Measurements from ENCODE around the gene LPP. TPM values are rescaled to one million over a fixed set of nuclear protein-coding genes. Genes with fewer than 3 reads are reported as not detected.
"Not testable (repeated sequence)": the region's sequence is repeated elsewhere in the genome, so short reads cannot be mapped to it uniquely, and the experiment has no call there.

LPP gene
- total and polyA plus RNA-seq, 2 donors (not counting 1 experiment from before 2014, with no cell fraction given) = 7.6 to 81.7 TPM

DNA sequence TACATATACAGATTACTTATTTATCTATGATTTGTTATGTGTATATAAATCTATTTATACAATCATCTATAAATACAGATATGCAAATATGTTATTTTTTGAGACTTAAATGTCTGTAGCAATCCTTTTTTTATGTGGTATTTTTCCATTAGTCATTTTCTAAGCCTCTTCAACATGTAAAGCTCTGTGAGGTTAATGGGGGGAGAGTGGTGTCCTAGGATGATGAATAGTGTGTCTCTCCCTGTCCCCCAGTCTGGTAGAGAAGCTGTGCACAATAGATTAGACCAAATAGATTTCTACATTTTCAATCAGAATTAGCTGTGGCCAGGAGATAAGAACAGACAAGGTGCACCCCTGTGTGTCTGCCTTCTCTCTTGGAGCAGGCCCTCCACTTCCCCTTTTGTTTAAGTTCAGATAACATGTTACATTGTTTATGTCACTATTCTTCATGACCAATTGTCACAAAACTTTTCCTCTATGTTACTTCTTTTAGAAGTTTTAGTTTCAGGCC, 453.9 kb downstream of the LPP start:
- TF ChIP-seq EZH2 (IDR thresholded peaks at IDR 0.05; ENCODE audit: borderline replicate concordance, insufficient read depth, low read depth, low read length, poor library complexity, severe bottlenecking) = no peak
- TF ChIP-seq, protein P1, sequence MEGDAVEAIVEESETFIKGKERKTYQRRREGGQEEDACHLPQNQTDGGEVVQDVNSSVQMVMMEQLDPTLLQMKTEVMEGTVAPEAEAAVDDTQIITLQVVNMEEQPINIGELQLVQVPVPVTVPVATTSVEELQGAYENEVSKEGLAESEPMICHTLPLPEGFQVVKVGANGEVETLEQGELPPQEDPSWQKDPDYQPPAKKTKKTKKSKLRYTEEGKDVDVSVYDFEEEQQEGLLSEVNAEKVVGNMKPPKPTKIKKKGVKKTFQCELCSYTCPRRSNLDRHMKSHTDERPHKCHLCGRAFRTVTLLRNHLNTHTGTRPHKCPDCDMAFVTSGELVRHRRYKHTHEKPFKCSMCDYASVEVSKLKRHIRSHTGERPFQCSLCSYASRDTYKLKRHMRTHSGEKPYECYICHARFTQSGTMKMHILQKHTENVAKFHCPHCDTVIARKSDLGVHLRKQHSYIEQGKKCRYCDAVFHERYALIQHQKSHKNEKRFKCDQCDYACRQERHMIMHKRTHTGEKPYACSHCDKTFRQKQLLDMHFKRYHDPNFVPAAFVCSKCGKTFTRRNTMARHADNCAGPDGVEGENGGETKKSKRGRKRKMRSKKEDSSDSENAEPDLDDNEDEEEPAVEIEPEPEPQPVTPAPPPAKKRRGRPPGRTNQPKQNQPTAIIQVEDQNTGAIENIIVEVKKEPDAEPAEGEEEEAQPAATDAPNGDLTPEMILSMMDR (IDR thresholded peaks at IDR 0.05) = no peak
- H3K9me3 ChIP-seq (ENCODE audit: control extremely low read depth in 1 of 3, control insufficient read depth in 2 of 3, insufficient read depth in 1 of 3, low read length in 2 of 3) = peaks cover 0 to 7% (median 5%) of the 10 kb centered on the region in 3 donors
- no peaks in the 10 kb centered on the region for H3K27me3 ChIP-seq (replicated peaks in 1 of 4; ENCODE audit: control extremely low read depth in 1 of 4, control insufficient read depth in 3 of 4, insufficient read depth in 4 of 4, low read length in 3 of 4)
- no peak overlapping the region for H3K27ac Mint-ChIP-seq
- no peak overlapping the region for H2AFZ ChIP-seq (ENCODE audit: insufficient read depth, low read depth, low read length, poor library complexity, severe bottlenecking)
- peaks cover 12% of the 10 kb centered on the region for H3K4me1 Mint-ChIP-seq
- peaks cover 1 to 13% of the 10 kb centered on the region in 2 experiments for H3K36me3 ChIP-seq (replicated peaks in 1 of 2; ENCODE audit: control extremely low read depth in 1 of 2, control insufficient read depth in 1 of 2, extremely low read depth in 1 of 2, insufficient read depth in 2 of 2, low read length in 1 of 2)
- H3K4me1 ChIP-seq (ENCODE audit: control insufficient read depth in 2 of 2, insufficient read depth in 2 of 2, low read length in 2 of 2) = no peaks in the 10 kb centered on the region
- no peak overlapping the region for H3K9ac ChIP-seq (ENCODE audit: low read length)
- H3K4me2 ChIP-seq (replicated peaks; ENCODE audit: low read depth, low read length, poor library complexity, severe bottlenecking) = no peak overlapping the region
- DNase-seq (no peak), ATAC-seq (ENCODE audit: low read depth) (no peak)
- ChIA-PET CTCF (interaction anchor here (1.5 kb wide), 1 partner anchor 347 kb away, joined by 6 read pairs; no protein-coding TSS in a partner anchor), POLR2A (no interaction called here)
- no peak overlapping the region for H3K4me3 Mint-ChIP-seq
- no peaks in the 10 kb centered on the region for H3K79me2 ChIP-seq (ENCODE audit: control insufficient read depth, insufficient read depth, low read length)
- H3K27ac ChIP-seq (ENCODE audit: low read length in 2 of 2) = no peak overlapping the region
- H3K4me3 ChIP-seq (ENCODE audit: control extremely low read depth in 1 of 5, extremely low read depth in 1 of 5, insufficient read depth in 1 of 5, low read depth in 2 of 5, low read length in 4 of 5) = no peak overlapping the region
- peaks cover 5% of the 10 kb centered on the region for H3K9me3 Mint-ChIP-seq (ENCODE audit: insufficient read depth)
- intact Hi-C loops (cut with micrococcal nuclease) = loop anchor here (5.0 kb wide), 1 partner anchor 84 kb away; no protein-coding TSS in a partner anchor
- no peaks in the 10 kb centered on the region for H3K27me3 Mint-ChIP-seq
- no peaks in the 10 kb centered on the region for H4K20me1 ChIP-seq (ENCODE audit: control insufficient read depth, insufficient read depth, low read length, poor library complexity, severe bottlenecking)

DNA sequence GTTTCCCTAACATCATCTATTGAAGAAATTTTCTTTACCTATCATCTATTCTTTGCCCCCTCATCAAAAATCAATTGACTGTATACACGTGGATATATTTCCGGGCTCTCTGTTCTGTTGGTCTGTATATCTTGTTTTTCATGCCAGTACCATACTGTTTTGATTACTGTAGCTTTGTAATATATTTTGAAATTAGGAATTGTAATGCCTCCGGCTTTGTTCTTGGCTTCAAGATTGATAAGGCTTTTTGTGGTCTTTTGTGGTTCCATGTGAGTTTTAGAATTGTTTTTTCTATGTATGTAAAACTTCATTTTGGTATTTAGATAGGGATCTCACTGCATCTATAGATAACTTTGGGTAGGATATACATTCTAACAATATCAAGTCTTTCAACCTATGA, 454.4 kb downstream of the LPP start:
- TF ChIP-seq, protein P1 (IDR thresholded peaks at IDR 0.05) = no peak
- no peak for TF ChIP-seq EZH2 (IDR thresholded peaks at IDR 0.05; ENCODE audit: borderline replicate concordance, insufficient read depth, low read depth, low read length, poor library complexity, severe bottlenecking)
- ChIA-PET POLR2A (no interaction called here), CTCF (no interaction called here)
- Histone ChIP-seq H3K27ac (ENCODE audit: low read length in 2 of 2) (no peak overlapping the region), H3K4me2 (replicated peaks; ENCODE audit: low read depth, low read length, poor library complexity, severe bottlenecking) (no peak overlapping the region), H3K9me3 (ENCODE audit: control extremely low read depth in 1 of 3, control insufficient read depth in 2 of 3, insufficient read depth in 1 of 3, low read length in 2 of 3) (peaks cover 0 to 7% (median 5%) of the 10 kb centered on the region in 3 donors), H3K4me3 (ENCODE audit: control extremely low read depth in 1 of 5, extremely low read depth in 1 of 5, insufficient read depth in 1 of 5, low read depth in 2 of 5, low read length in 4 of 5) (no peak overlapping the region), H3K27me3 (replicated peaks in 1 of 4; ENCODE audit: control extremely low read depth in 1 of 4, control insufficient read depth in 3 of 4, insufficient read depth in 4 of 4, low read length in 3 of 4) (no peaks in the 10 kb centered on the region), H3K79me2 (ENCODE audit: control insufficient read depth, insufficient read depth, low read length) (no peaks in the 10 kb centered on the region), H3K36me3 (replicated peaks in 1 of 2; ENCODE audit: control extremely low read depth in 1 of 2, control insufficient read depth in 1 of 2, extremely low read depth in 1 of 2, insufficient read depth in 2 of 2, low read length in 1 of 2) (peaks cover 1 to 13% of the 10 kb centered on the region in 2 experiments), H3K9ac (ENCODE audit: low read length) (no peak overlapping the region), H2AFZ (ENCODE audit: insufficient read depth, low read depth, low read length, poor library complexity, severe bottlenecking) (no peak overlapping the region), H3K4me1 (ENCODE audit: control insufficient read depth in 2 of 2, insufficient read depth in 2 of 2, low read length in 2 of 2) (no peaks in the 10 kb centered on the region), H4K20me1 (ENCODE audit: control insufficient read depth, insufficient read depth, low read length, poor library complexity, severe bottlenecking) (no peaks in the 10 kb centered on the region)
- ATAC-seq (ENCODE audit: low read depth) = no peak
- DNase-seq = no peak
- H3K4me3 Mint-ChIP-seq = no peak overlapping the region
- no peaks in the 10 kb centered on the region for H3K27me3 Mint-ChIP-seq
- H3K9me3 Mint-ChIP-seq (ENCODE audit: insufficient read depth) = peaks cover 5% of the 10 kb centered on the region
- WGBS (ENCODE audit: insufficient coverage) = no CpG with 5 or more reads among the region's 3 CpGs
- H3K27ac Mint-ChIP-seq = no peak overlapping the region
- H3K4me1 Mint-ChIP-seq = peaks cover 12% of the 10 kb centered on the region
- intact Hi-C loops (cut with micrococcal nuclease) = loop anchor here (5.0 kb wide), 1 partner anchor 84 kb away; no protein-coding TSS in a partner anchor

DNA sequence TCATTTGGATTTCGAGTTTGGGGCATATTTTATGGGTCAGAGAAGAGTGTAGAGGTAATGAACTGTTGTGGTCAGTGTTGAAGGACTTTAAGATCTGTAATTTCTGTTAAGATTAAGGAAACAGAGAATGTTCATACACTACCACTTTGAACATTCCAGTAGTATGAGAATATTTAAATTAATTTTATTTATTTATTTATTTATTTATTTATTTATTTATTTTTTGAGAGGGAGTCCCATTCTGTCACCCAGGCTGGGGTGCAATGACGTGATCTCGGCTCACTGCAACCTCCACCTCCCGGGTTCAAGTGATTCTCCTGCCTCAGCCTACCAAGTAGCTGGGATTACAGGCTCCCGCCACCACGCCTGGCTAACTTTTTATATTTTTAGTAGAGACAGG, 459.8 kb downstream of the LPP start:
- H3K9me3 ChIP-seq (ENCODE audit: control extremely low read depth in 1 of 3, control insufficient read depth in 2 of 3, insufficient read depth in 1 of 3, low read length in 2 of 3); DNase-seq; H3K9me3 Mint-ChIP-seq (ENCODE audit: insufficient read depth); H3K79me2 ChIP-seq (ENCODE audit: control insufficient read depth, insufficient read depth, low read length); ATAC-seq (ENCODE audit: low read depth); H3K4me1 ChIP-seq (ENCODE audit: control insufficient read depth in 2 of 2, insufficient read depth in 2 of 2, low read length in 2 of 2); H4K20me1 ChIP-seq (ENCODE audit: control insufficient read depth, insufficient read depth, low read length, poor library complexity, severe bottlenecking); H3K27me3 Mint-ChIP-seq; H3K27me3 ChIP-seq (replicated peaks in 1 of 4; ENCODE audit: control extremely low read depth in 1 of 4, control insufficient read depth in 3 of 4, insufficient read depth in 4 of 4, low read length in 3 of 4); H3K4me1 Mint-ChIP-seq; H3K4me3 Mint-ChIP-seq; H3K4me3 ChIP-seq (ENCODE audit: control extremely low read depth in 1 of 5, extremely low read depth in 1 of 5, insufficient read depth in 1 of 5, low read depth in 2 of 5, low read length in 4 of 5); H3K9ac ChIP-seq (ENCODE audit: low read length); H3K27ac ChIP-seq (ENCODE audit: low read length in 2 of 2); POLR2A ChIA-PET; H3K27ac Mint-ChIP-seq; H2AFZ ChIP-seq (ENCODE audit: insufficient read depth, low read depth, low read length, poor library complexity, severe bottlenecking); intact Hi-C loops (cut with micrococcal nuclease); H3K4me2 ChIP-seq (replicated peaks; ENCODE audit: low read depth, low read length, poor library complexity, severe bottlenecking): not testable (repeated sequence)
- no CpG with 5 or more reads among the region's 6 CpGs for WGBS (ENCODE audit: insufficient coverage)
- CTCF ChIA-PET = interaction anchor here (1.2 to 1.5 kb wide), 3 partner anchors 20 to 136 kb away, joined by 3 to 5 read pairs (median 3); no protein-coding TSS in a partner anchor
- H3K36me3 ChIP-seq (replicated peaks in 1 of 2; ENCODE audit: control extremely low read depth in 1 of 2, control insufficient read depth in 1 of 2, extremely low read depth in 1 of 2, insufficient read depth in 2 of 2, low read length in 1 of 2) = peaks cover 1 to 13% of the 10 kb centered on the region in 2 experiments
